HCT116 (cell line): ENCODE measurements around the gene MCF2L2. TPM values are rescaled to one million over a fixed set of nuclear protein-coding genes. Genes with fewer than 3 reads are reported as not detected.

Experiments
- ATAC-seq: fragments of 200-7000 bp; cut with Tn5 transposase; 2 replicates; pipeline ENCODE4 v1.9.1; 2020; ENCODE audit warnings: mild to moderate bottlenecking, moderate library complexity
- BruUV-seq: library from RNA; stranded (reverse); fragments of 400-500 nt; replicated peaks from 2 replicates; lab custom pipeline; 2021; lab: Mats Ljungman, UMichigan
- CTCF ChIA-PET: fragments of 300-600 bp; sonication (Branson Sonifier 250); formaldehyde crosslinking; loops from one replicate; lab custom pipeline; 2021; ENCODE audit warnings: antibody characterized with exemption; lab: Charles Lee
- POLR2A ChIA-PET: fragments of 300-600, 350-600 bp; sonication (Branson Sonifier 250); formaldehyde crosslinking; loops from one replicate; lab custom pipeline; 2021; ENCODE audit warnings: antibody characterized with exemption; lab: Charles Lee
- RAD21 ChIA-PET, 2 experiments: fragments of 300-600 bp; sonication (Branson Sonifier 250); formaldehyde crosslinking; loops; one replicate each; lab custom pipeline; 2023; ENCODE audit warnings: low total read pairs in 2 of 2; ENCODE audit not compliant: uncharacterized antibody in 2 of 2, unreplicated experiment in 2 of 2, low non-redundant PET in 1 of 2; lab: Charles Lee
- DNase-seq: peaks from one replicate; pipeline ENCODE4 v3.0.0-alpha.2; 2010; ENCODE audit warnings: low read depth, low spot score
- H2AFZ ChIP-seq: fragments of 200-600 bp; shearing (Covaris generic), sonication (generic); 2 replicates; pipeline ENCODE4 v1.6.1; 2017; ENCODE audit warnings: low read depth, mixed run types, mixed read lengths, antibody characterized with exemption, low read length; ENCODE audit not compliant: poor library complexity, severe bottlenecking
- H3K27ac ChIP-seq: 2 replicates; pipeline ENCODE4 v1.5.1; 2012; ENCODE audit warnings: low read depth, low read length
- H3K27me3 ChIP-seq: fragments of 200-600 bp; sonication (generic); 2 replicates; pipeline ENCODE4 v1.6.1; 2016; ENCODE audit warnings: mixed run types, low read length, mixed read lengths; ENCODE audit not compliant: insufficient read depth
- H3K36me3 ChIP-seq, 2 experiments: fragments of 200-500 bp in 1 of 2; fragments of 200-600 bp in 1 of 2; sonication (Bioruptor generic) in 1 of 2; sonication (generic) in 1 of 2; 2 replicates each; pipeline versions ENCODE4 v1.5.1 to v1.6.1; 2014 to 2016; ENCODE audit warnings: low read length in 2 of 2, inconsistent platforms in 1 of 2, mixed read lengths in 1 of 2, mixed run types in 1 of 2; ENCODE audit not compliant: insufficient read depth in 2 of 2, control insufficient read depth in 1 of 2
- H3K4me1 ChIP-seq, 2 experiments: fragments of 200-600 bp in 1 of 2; sonication (generic) in 1 of 2; 2 replicates each; pipeline versions ENCODE4 v1.5.1 to v1.6.1; 2012 to 2017; ENCODE audit warnings: low read length in 2 of 2, inconsistent platforms in 1 of 2, mild to moderate bottlenecking in 1 of 2, mixed read lengths in 1 of 2, mixed run types in 1 of 2, moderate library complexity in 1 of 2; ENCODE audit not compliant: insufficient read depth in 2 of 2, control insufficient read depth in 1 of 2
- H3K4me2 ChIP-seq: fragments of 200-600 bp; sonication (generic); 2 replicates; pipeline ENCODE4 v1.6.1; 2017; ENCODE audit warnings: mixed run types, low read length, mixed read lengths
- H3K4me3 ChIP-seq, 2 experiments: fragments of 200-600 bp in 1 of 2; sonication (generic) in 1 of 2; replicated peaks in 1 of 2; 2 replicates each; pipeline ENCODE4 v1.5.1; 2011 to 2016; ENCODE audit warnings: low read length in 2 of 2, control low read depth in 1 of 2, low read depth in 1 of 2, mild to moderate bottlenecking in 1 of 2, mixed read lengths in 1 of 2, mixed run types in 1 of 2
- H3K79me2 ChIP-seq: fragments of 200-600 bp; sonication (generic); 2 replicates; pipeline ENCODE4 v1.6.1; 2017; ENCODE audit warnings: mild to moderate bottlenecking, mixed run types, low read length, moderate library complexity, mixed read lengths; ENCODE audit not compliant: insufficient read depth
- H3K9ac ChIP-seq: fragments of 200-600 bp; sonication (generic); 2 replicates; pipeline ENCODE4 v1.6.1; 2016; ENCODE audit warnings: low read length, mixed read lengths
- H3K9me2 ChIP-seq: fragments of 200-600 bp; sonication (generic), shearing (Covaris generic); 2 replicates; pipeline ENCODE4 v1.6.1; 2017; ENCODE audit warnings: mixed run types, mild to moderate bottlenecking, moderate library complexity; ENCODE audit not compliant: insufficient read depth
- H3K9me3 ChIP-seq, 2 experiments: fragments of 200-500 bp in 1 of 2; fragments of 200-600 bp in 1 of 2; sonication (Bioruptor generic) in 1 of 2; sonication (generic) in 1 of 2; 2 replicates each; pipeline ENCODE4 v1.6.1; 2014 to 2017; ENCODE audit warnings: low read length in 2 of 2, mixed read lengths in 2 of 2, inconsistent platforms in 1 of 2, low read depth in 1 of 2, mild to moderate bottlenecking in 1 of 2, mixed run types in 1 of 2, moderate library complexity in 1 of 2; ENCODE audit not compliant: control insufficient read depth in 1 of 2, insufficient read depth in 1 of 2
- H4K20me1 ChIP-seq: fragments of 200-600 bp; sonication (generic), shearing (Covaris generic); 2 replicates; pipeline ENCODE4 v1.6.1; 2017; ENCODE audit warnings: mixed run types, mild to moderate bottlenecking, moderate library complexity; ENCODE audit not compliant: insufficient read depth
- CBX3 ChIP-seq: IDR thresholded peaks from 2 replicates; pipeline ENCODE4 v1.6.1; 2012; ENCODE audit warnings: low read depth
- CEBPB ChIP-seq: IDR thresholded peaks from 2 replicates; pipeline ENCODE4 v1.6.1; 2012; ENCODE audit warnings: low read depth
- ELF1 ChIP-seq: IDR thresholded peaks from 2 replicates; pipeline ENCODE4 v1.6.1; 2012; ENCODE audit warnings: low read depth, borderline replicate concordance
- EZH2 ChIP-seq: fragments of 200-600 bp; sonication (generic); IDR thresholded peaks from 2 replicates; pipeline ENCODE4 v1.6.1; 2017; ENCODE audit warnings: antibody characterized with exemption, mixed run types
- EZH2phosphoT487 ChIP-seq: fragments of 200-600 bp; IDR thresholded peaks from 2 replicates; pipeline ENCODE4 v1.6.1; 2018; ENCODE audit warnings: antibody characterized with exemption, borderline replicate concordance
- FOSL1 ChIP-seq: IDR thresholded peaks from 2 replicates; pipeline ENCODE4 v1.6.1; 2012; ENCODE audit warnings: low read depth
- POLR2AphosphoS5 ChIP-seq: IDR thresholded peaks from 2 replicates; pipeline ENCODE4 v1.6.1; 2011; ENCODE audit warnings: mild to moderate bottlenecking, low read depth, low read length, moderate library complexity
- RAD21 ChIP-seq: IDR thresholded peaks from 2 replicates; pipeline ENCODE4 v1.6.1; 2012; ENCODE audit warnings: low read depth, mild to moderate bottlenecking
- REST ChIP-seq: IDR thresholded peaks from 2 replicates; pipeline ENCODE4 v1.6.1; 2012; ENCODE audit warnings: low read depth
- SP1 ChIP-seq: IDR thresholded peaks from 2 replicates; pipeline ENCODE4 v1.6.1; 2012; ENCODE audit warnings: low read depth
- SRF ChIP-seq: IDR thresholded peaks from 2 replicates; pipeline ENCODE4 v1.6.1; 2012; ENCODE audit warnings: low read depth
- ZFX ChIP-seq: fragments of 450-650 bp; IDR thresholded peaks from 2 replicates; pipeline ENCODE4 v1.6.1; 2017
- intact Hi-C: fragments of 100-400 bp; cut with micrococcal nuclease; formaldehyde crosslinking; loops from 2 replicates; pipeline ENCODE4 v1.10.0; 2022
- total RNA-seq: library from RNA; stranded (reverse); gene quantifications from one replicate; pipeline ENCODE4 v1.2.1, GENCODE V29; 2021; ENCODE audit not compliant: unreplicated experiment
- TF ChIP-seq, protein P1 (sequence below): IDR thresholded peaks from 2 replicates; pipeline ENCODE4 v1.6.1; 2011; ENCODE audit warnings: mild to moderate bottlenecking, low read length, moderate library complexity; ENCODE audit not compliant: insufficient replicate concordance; ENCODE audit errors: extremely low read depth

MCF2L2 gene
- total RNA-seq, 1 experiment from 2014 or later, result 1.5 TPM

DNA sequence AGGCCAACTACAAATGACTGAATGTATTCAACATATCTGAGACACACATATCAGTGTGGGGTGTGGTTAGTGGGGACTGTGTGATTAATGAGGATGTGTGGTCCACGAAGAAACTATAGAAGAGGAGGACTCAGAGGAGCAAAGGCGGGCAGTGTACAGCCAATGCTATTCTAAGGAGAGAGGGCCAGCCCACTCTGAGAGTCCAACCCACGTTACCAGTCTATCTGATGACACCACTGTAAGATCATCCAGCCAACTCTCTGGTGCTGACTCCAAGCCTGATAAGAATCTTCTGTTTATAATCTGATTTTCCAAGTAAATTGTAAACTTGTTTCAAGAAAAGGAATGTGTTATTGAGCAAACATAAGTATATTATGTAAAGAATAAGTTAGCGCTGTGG lies 47.2 kb downstream of the MCF2L2 start (continued):
- TF ChIP-seq FOSL1 (no peak), ZFX (no peak), RAD21 (no peak), ELF1 (no peak), SP1 (no peak)
- TF ChIP-seq, protein P1, sequence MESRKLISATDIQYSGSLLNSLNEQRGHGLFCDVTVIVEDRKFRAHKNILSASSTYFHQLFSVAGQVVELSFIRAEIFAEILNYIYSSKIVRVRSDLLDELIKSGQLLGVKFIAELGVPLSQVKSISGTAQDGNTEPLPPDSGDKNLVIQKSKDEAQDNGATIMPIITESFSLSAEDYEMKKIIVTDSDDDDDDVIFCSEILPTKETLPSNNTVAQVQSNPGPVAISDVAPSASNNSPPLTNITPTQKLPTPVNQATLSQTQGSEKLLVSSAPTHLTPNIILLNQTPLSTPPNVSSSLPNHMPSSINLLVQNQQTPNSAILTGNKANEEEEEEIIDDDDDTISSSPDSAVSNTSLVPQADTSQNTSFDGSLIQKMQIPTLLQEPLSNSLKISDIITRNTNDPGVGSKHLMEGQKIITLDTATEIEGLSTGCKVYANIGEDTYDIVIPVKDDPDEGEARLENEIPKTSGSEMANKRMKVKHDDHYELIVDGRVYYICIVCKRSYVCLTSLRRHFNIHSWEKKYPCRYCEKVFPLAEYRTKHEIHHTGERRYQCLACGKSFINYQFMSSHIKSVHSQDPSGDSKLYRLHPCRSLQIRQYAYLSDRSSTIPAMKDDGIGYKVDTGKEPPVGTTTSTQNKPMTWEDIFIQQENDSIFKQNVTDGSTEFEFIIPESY, result no peak

GRCh38 chr3:183378951-183379350 lies 49.5 kb downstream of the MCF2L2 start:
- Histone ChIP-seq H3K4me3 (no peak overlapping the region), H3K9me2 (no peaks in the 10 kb centered on the region), H3K79me2 (no peaks in the 10 kb centered on the region), H2AFZ (no peak overlapping the region), H3K9me3 (no peaks in the 10 kb centered on the region), H3K9ac (no peak overlapping the region), H3K4me1 (peaks cover 3 to 11% of the 10 kb centered on the region in 2 experiments; a peak in 3 of 4 replicates), H3K4me2 (no peak overlapping the region), H3K27me3 (no peaks in the 10 kb centered on the region), H4K20me1 (no peaks in the 10 kb centered on the region), H3K27ac (no peak overlapping the region), H3K36me3 (no peaks in the 10 kb centered on the region)
- DNase-seq (no peak), ATAC-seq (no peak)
- CTCF ChIA-PET, result interaction anchor here (9.1 kb wide), 1 partner anchor 193 kb away, joined by 251 read pairs; no protein-coding TSS in a partner anchor
- intact Hi-C loops, result no loop called here
- POLR2A ChIA-PET, result no interaction called here
- no TSS peak for BruUV-seq
- no peak for TF ChIP-seq RAD21
- TF ChIP-seq EZH2phosphoT487, result no peak
- no peak for TF ChIP-seq POLR2AphosphoS5
- no peak for TF ChIP-seq SP1
- no peak for TF ChIP-seq CBX3
- no peak for TF ChIP-seq EZH2
- no peak for TF ChIP-seq REST
- TF ChIP-seq CEBPB, result no peak
- TF ChIP-seq SRF, result no peak
- RAD21 ChIA-PET, result no interaction called here
